Panc1 (cell line): Measurements from ENCODE around the gene SYNPR. TPM values are rescaled to one million over a fixed set of nuclear protein-coding genes. Genes with fewer than 3 reads are reported as not detected.

ENCODE experiments used
- ATAC-seq: fragments of 200-7000 bp; cut with Tn5 transposase; 2 replicates; pipeline ENCODE4 v1.9.1; 2020; ENCODE audit warnings: mild to moderate bottlenecking, moderate library complexity
- BruUV-seq: library from RNA; stranded (reverse); fragments of 400-500 nt; replicated peaks from 2 replicates; lab custom pipeline; 2021; lab: Mats Ljungman, UMichigan
- CTCF ChIA-PET: fragments of 300-600 bp; sonication (Branson Sonifier 250); formaldehyde crosslinking; loops from one replicate; lab custom pipeline; 2022; ENCODE audit warnings: antibody characterized with exemption; lab: Charles Lee
- POLR2A ChIA-PET: fragments of 300-600 bp; sonication (Branson Sonifier 250); formaldehyde crosslinking; loops from one replicate; lab custom pipeline; 2022; ENCODE audit warnings: antibody characterized with exemption; lab: Charles Lee
- DNase-seq: peaks from one replicate; pipeline ENCODE4 v3.0.0-alpha.2; 2010; ENCODE audit warnings: low read depth, low spot score
- H3K27ac ChIP-seq: 2 replicates; pipeline ENCODE4 v1.5.1; 2011; ENCODE audit warnings: mild to moderate bottlenecking, low read length, inconsistent platforms
- H3K27me3 ChIP-seq: fragments of 200-500 bp; sonication (Bioruptor generic); 2 replicates; pipeline ENCODE4 v1.6.0; 2014; ENCODE audit warnings: low read length, inconsistent platforms; ENCODE audit not compliant: control insufficient read depth, insufficient read depth
- H3K36me3 ChIP-seq: fragments of 200-500 bp; sonication (Bioruptor generic); 2 replicates; pipeline ENCODE4 v1.5.1; 2014; ENCODE audit warnings: inconsistent platforms, mild to moderate bottlenecking, low read length, moderate library complexity; ENCODE audit not compliant: control insufficient read depth, insufficient read depth
- H3K4me1 ChIP-seq: 2 replicates; pipeline ENCODE4 v1.5.1; 2011; ENCODE audit warnings: inconsistent platforms, mild to moderate bottlenecking, low read length, moderate library complexity; ENCODE audit not compliant: control insufficient read depth, insufficient read depth
- H3K4me3 ChIP-seq, 2 experiments: 2 replicates each; pipeline ENCODE4 v1.5.1; 2011 to 2012; ENCODE audit warnings: low read depth in 2 of 2, low read length in 2 of 2, mild to moderate bottlenecking in 2 of 2, inconsistent platforms in 1 of 2, moderate library complexity in 1 of 2
- H3K9me3 ChIP-seq: fragments of 200-500 bp; sonication (Bioruptor generic); 2 replicates; pipeline ENCODE4 v1.5.1; 2014; ENCODE audit warnings: low read depth, mild to moderate bottlenecking, inconsistent platforms, low read length, moderate library complexity; ENCODE audit not compliant: control insufficient read depth, insufficient read depth
- CTCF ChIP-seq: fragments of 450-650 bp; IDR thresholded peaks from 2 replicates; pipeline ENCODE4 v1.5.1; 2017; ENCODE audit warnings: mild to moderate bottlenecking
- POLR2AphosphoS5 ChIP-seq: IDR thresholded peaks from 2 replicates; pipeline ENCODE4 v1.6.1; 2012; ENCODE audit warnings: mild to moderate bottlenecking, low read depth, low read length, moderate library complexity
- REST ChIP-seq, 2 experiments: IDR thresholded peaks; 2 replicates each; pipeline ENCODE4 v1.6.1; 2011 to 2012; ENCODE audit warnings: low read depth in 2 of 2, control low read depth in 1 of 2, low read length in 1 of 2, mild to moderate bottlenecking in 1 of 2, moderate library complexity in 1 of 2; ENCODE audit not compliant: insufficient read depth in 1 of 2
- SIN3A ChIP-seq: IDR thresholded peaks from 2 replicates; pipeline ENCODE4 v1.6.1; 2012; ENCODE audit warnings: low read depth, mild to moderate bottlenecking, low read length, moderate library complexity, borderline replicate concordance; ENCODE audit not compliant: insufficient read depth
- TCF7L2 ChIP-seq: IDR thresholded peaks from 2 replicates; pipeline ENCODE4 v1.6.1; 2011; ENCODE audit warnings: mild to moderate bottlenecking, low read depth, low read length, inconsistent platforms
- in situ Hi-C: cut with HindIII; loops from 2 replicates; pipeline ENCODE4 v1.10.0; 2016; ENCODE audit warnings: low sequenced_read_pairs, low pct_unique_long_range_greater_than_20kb
- intact Hi-C: fragments of 100-400 bp; cut with micrococcal nuclease; formaldehyde crosslinking; loops from one replicate; pipeline ENCODE4 v1.10.0; 2022; ENCODE audit not compliant: unreplicated experiment
- total RNA-seq: library from RNA; stranded (reverse); gene quantifications from one replicate; pipeline ENCODE4 v1.2.1, GENCODE V29; 2021; ENCODE audit not compliant: unreplicated experiment

The SYNPR gene
- total RNA-seq, 1 experiment from 2014 or later: not detected

DNA sequence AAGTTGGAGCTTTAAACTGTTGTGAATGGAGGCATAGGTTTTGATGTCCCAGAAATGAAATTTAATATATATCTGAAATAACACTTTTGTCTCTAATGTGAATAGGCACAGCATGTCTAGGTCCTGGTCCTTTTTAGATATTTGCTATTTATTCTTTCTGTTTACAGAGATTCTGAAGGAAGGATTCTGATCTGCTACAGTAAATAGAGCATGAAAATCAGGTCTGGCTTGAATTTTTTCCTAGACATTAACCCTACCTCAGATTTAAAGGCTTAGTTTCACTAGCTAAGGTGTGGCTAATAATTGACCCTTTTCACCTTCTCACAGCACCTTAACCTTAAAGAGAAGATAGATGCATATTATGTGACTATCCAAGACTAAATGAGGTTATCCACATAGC, 48.0 kb upstream of the SYNPR start:
- intact Hi-C loops: loop anchor here (5.0 to 10.0 kb wide), 2 partner anchors 565 to 608 kb away; no protein-coding TSS in a partner anchor
- TF ChIP-seq REST (IDR thresholded peaks at IDR 0.05; ENCODE audit: insufficient read depth in 1 of 2, low read depth in 2 of 2, low read length in 1 of 2): no peak
- no peak for TF ChIP-seq POLR2AphosphoS5
- TF ChIP-seq CTCF: no peak
- TF ChIP-seq TCF7L2: no peak
- no peak for TF ChIP-seq SIN3A

GRCh38 chr3:63231643-63232042, 46.5 kb upstream of the SYNPR start:
- POLR2A ChIA-PET: no interaction called here
- no TSS peak for BruUV-seq
- in situ Hi-C loops (no loop called here), intact Hi-C loops (loop anchor here (5.0 to 10.0 kb wide), 2 partner anchors 567 to 609 kb away; no protein-coding TSS in a partner anchor)
- DNase-seq: no peak
- Histone ChIP-seq H3K36me3 (no peaks in the 10 kb centered on the region), H3K9me3 (no peaks in the 10 kb centered on the region), H3K27ac (no peak overlapping the region), H3K4me1 (no peaks in the 10 kb centered on the region), H3K4me3 (no peak overlapping the region), H3K27me3 (no peaks in the 10 kb centered on the region)
- CTCF ChIA-PET: no interaction called here
- TF ChIP-seq TCF7L2 (no peak), CTCF (no peak), REST (IDR thresholded peaks at IDR 0.05; ENCODE audit: insufficient read depth in 1 of 2, low read depth in 2 of 2, low read length in 1 of 2) (no peak), POLR2AphosphoS5 (no peak), SIN3A (no peak)
- no peak for ATAC-seq

More for the DNA sequence above, 48.0 kb upstream of the SYNPR start:
- H3K4me3 ChIP-seq: no peak overlapping the region
- no peaks in the 10 kb centered on the region for H3K9me3 ChIP-seq
- ChIA-PET POLR2A (no interaction called here), CTCF (no interaction called here)
- no peak for ATAC-seq
- H3K27me3 ChIP-seq: no peaks in the 10 kb centered on the region
- H3K36me3 ChIP-seq: no peaks in the 10 kb centered on the region
- no peak overlapping the region for H3K27ac ChIP-seq
- DNase-seq: no peak
- H3K4me1 ChIP-seq: no peaks in the 10 kb centered on the region
- in situ Hi-C loops: no loop called here
- no TSS peak for BruUV-seq
